ENCODE measurements around the gene ANXA3.

ANXA3 gene

GRCh38 chr4:78645853-78646757, 94.5 kb downstream of the ANXA3 start:
- FAIRE-seq: no peak

DNA sequence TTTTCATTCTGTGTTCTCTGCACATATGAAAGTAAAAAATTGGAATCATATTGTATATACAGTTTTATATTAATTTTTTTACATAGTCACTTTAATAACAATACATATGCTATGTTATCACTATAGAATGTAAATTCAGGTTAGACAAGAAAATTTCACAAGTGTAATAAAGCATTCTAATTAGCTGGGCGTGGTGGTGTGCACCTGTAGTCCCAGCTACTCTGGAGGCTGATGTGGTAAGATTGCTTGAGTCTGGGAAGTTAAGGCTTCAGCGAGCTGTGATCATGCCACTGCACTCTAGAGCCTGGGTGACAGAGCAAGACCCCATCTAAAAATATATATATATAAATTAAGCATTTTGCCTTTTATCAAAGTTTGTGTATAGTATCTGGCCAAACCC, 95.7 kb downstream of the ANXA3 start:
- no peak for FAIRE-seq

DNA sequence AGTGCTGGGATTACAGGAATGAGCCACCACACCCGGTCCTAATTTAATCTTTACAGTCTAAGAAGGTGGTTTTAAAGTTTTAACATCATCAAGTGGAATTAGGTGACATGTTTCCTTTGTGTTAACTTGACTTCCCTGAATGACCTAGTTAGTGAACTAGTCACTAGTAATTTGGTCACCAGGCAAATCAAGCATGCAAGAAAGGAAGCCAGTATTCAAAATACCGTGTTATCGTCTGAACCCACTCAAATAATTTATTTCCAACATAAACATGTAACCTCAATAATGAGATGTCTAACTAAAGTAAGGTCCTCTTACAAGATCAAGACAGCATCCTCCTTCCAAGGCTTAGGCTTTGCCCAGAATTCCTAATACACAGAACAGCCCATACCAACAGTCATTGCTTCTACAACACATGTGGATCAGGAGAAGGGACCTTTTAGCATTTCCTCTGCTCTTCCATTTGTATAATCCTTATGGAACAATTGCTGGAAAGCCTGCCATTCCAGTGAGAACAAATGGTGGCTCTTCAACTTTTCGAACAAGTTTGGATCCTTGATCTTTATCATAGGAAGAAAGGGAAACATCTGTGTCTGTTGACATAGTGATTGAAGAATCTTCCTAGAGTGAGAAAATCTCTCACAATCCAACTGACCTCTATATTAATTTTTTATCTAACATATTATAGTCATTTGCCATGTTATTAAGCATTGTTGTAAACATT, 97.2 kb downstream of the ANXA3 start:
- no peak for FAIRE-seq

- no peak for FAIRE-seq
Observed at GRCh38 chr4:78650106-78651024, 98.8 kb downstream of the ANXA3 start.

DNA sequence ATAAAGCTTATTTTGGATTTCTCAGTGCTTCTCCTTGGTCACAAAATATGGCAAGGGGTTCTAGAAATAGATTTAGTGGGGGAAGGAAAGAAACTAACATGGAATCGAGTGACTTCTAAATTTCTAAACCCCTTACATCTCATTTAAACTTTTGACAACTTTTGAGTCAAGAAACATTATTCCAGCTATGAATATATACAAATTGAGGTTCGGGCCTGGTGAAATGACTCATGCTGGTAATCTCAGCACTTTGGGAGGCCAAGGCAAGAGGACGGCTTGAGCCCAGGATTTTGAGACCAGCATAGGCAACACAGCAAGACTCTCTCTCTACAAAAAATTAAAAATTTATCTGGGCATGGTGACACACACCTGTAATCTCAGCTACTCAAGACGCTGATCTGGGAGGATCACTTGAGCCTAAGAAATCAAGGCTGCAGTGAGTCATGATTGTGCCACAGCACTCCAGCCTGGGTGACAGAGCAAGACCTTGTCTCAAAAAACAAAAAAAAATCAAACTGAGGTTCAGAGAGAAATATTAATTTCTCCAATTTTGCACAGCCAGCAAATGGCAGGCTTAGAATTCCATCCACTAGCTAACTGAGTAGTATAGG, 99.8 kb downstream of the ANXA3 start:
- FAIRE-seq: no peak

GRCh38 chr4:78652282-78652876, 100.8 kb downstream of the ANXA3 start:
- no peak for FAIRE-seq

- FAIRE-seq: no peak
Observed at GRCh38 chr4:78653655-78654054, 102.1 kb downstream of the ANXA3 start.

DNA sequence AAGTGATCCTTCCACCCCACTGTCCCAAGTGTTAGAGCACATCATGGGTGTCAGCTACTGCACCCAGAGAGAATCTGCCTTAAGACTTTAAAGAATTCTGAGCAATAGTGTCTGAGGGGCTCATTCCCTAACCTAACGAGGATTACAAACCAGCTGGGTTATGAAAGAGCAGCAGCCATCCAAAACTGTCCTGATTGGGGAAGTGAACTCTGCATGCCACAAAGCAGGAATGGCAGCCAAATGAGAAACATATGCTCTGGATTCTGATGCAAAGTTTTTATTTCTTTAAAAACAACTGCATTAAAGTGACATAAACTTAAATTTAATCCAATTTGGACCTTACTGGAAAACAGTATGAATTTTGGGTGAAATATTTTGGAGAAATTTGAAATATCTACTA, 103.2 kb downstream of the ANXA3 start:
- FAIRE-seq: no peak

- FAIRE-seq: no peak
Observed at GRCh38 chr4:78656968-78657445, 105.4 kb downstream of the ANXA3 start.

- FAIRE-seq: no peak
Observed at GRCh38 chr4:78659264-78659663, 107.7 kb downstream of the ANXA3 start.

DNA sequence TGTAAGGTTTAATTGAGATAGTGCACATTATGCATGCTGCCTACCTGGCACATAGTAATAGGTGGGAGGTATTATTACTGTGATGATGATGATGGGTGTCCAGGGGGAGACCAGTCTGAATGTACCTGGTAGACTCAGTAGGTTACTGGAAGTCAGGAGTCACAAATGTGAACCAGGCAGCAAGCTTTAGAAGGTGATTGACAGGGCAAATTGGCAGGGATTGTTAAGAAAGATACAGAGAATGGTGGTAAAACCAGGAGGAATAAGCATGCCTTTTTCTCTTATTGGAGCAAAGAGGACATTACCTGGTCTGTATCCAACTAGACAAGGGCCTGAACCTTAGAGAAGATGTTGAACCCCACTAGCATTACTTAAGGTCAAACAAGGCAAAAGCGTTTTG, 108.1 kb downstream of the ANXA3 start:
- FAIRE-seq: no peak
